H1 (cell line): ENCODE results near the gene TEDC1. TPM values are rescaled to one million over a fixed set of nuclear protein-coding genes. Genes with fewer than 3 reads are reported as not detected.

ENCODE experiments used
- CHD2 ChIP-seq: IDR thresholded peaks from 2 replicates; pipeline ENCODE4 v1.6.1; 2012; ENCODE audit warnings: low read length, improper control_type of control experiment
- KDM5A ChIP-seq: fragments of 200-600 bp; IDR thresholded peaks from 2 replicates; pipeline ENCODE4 v1.7.1; 2012; ENCODE audit warnings: mild to moderate bottlenecking, low read length, inconsistent platforms, mixed read lengths
- SIX5 ChIP-seq: IDR thresholded peaks from 2 replicates; pipeline ENCODE4 v1.6.1; 2011; ENCODE audit warnings: mild to moderate bottlenecking, low read depth, low read length
- SP2 ChIP-seq: IDR thresholded peaks from 2 replicates; pipeline ENCODE4 v1.6.1; 2012; ENCODE audit warnings: mild to moderate bottlenecking, low read length, inconsistent platforms
- polyA plus RNA-seq, 7 experiments: library from polyadenylated mRNA; depleted of rRNA in 3 of 7; stranded (reverse) in 5 of 7; unstranded in 2 of 7; fragments of >200 nt in 5 of 7; fragments of 200-250 nt in 2 of 7; gene quantifications; 1 replicate in 5 of 7; 2 replicates in 1 of 7; 4 replicates in 1 of 7; pipeline versions ENCODE4 v1.2.1 to v1.2.3, GENCODE V29; 2011 to 2013; ENCODE audit warnings: missing spikeins in 2 of 7, mixed read lengths in 2 of 7
- total RNA-seq: library from RNA; stranded (reverse); fragmentation: NEBNext Ultra II Directional; extraction: Animal tissue kit (Norgen Biotek cat#: 25700); gene quantifications from 2 replicates; pipeline ENCODE4 v1.2.1, GENCODE V29; 2021

TEDC1 gene
- total and polyA plus RNA-seq, 2 of the 8 experiments (the other 6 are each of a cell fraction or from before 2014, with no cell fraction given): 5.6 to 14.8 TPM

GRCh38 chr14:105498430-105499255 lies 7.6 kb downstream of the TEDC1 start (continued):
- TF ChIP-seq KDM5A: no peak
- TF ChIP-seq CHD2: no peak
- no peak for TF ChIP-seq SP2
- TF ChIP-seq SIX5: no peak
